NOMO-1 treated with dmso at 0.1 percent for 144 hours (cell line): ENCODE results near the gene ABLIM2.

ENCODE experiments used
- DNase-seq: peaks from one replicate; lab custom pipeline; 2025; ENCODE audit not compliant: unreplicated experiment; lab: John Stamatoyannopoulos, UW

Gene ABLIM2

DNA sequence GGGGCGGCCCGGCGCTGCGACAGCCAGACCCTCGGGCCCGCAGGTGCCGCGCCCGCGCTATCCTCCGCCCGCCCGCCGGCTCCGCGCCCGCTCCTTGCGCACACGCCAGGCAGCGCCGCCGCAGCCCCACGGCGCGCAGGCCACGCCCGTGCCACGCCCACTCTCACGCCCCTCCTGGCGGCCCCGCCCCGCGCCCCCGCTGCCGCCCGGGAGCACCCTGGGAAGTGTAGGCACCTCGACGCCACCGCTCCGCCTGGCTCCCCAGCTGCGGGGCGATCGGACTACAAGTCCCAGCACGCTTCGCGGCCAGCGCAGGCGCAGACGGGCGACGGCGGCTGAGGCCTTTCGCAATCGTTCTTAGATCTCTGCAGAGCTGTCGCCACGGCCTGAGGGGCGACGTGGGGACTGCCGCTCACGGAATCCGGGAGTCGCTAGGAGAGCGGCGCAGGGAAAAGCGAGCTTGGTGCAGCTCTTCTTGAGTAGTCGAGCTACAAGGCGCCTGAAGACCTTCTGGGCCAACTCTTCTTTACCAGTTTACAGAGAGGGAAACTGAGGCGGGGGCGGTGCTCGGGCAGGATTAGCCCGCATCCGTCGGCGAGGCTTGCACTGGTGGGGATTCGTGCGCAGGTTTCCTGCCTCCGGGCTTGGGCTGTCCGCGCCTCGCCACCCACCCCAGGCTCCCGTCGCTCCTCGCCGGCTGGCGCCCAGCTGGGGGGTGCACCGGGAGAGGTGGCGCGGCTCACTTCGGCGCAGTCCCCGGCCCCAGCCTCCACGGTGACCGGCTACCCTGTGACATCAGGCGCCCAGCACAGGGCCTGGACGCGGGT lies at the start of gene ABLIM2:
Gene ABLIM2, minus strand, starts transcription at position 104 of the 827 bp plus-strand sequence. CDS start 124 bp downstream, outside the sequence.
- peak; percentile 94 for DNase-seq

GRCh38 chr4:8207314-8207713 lies 48.7 kb upstream of the ABLIM2 start:
- DNase-seq: peak; percentile 65

DNA sequence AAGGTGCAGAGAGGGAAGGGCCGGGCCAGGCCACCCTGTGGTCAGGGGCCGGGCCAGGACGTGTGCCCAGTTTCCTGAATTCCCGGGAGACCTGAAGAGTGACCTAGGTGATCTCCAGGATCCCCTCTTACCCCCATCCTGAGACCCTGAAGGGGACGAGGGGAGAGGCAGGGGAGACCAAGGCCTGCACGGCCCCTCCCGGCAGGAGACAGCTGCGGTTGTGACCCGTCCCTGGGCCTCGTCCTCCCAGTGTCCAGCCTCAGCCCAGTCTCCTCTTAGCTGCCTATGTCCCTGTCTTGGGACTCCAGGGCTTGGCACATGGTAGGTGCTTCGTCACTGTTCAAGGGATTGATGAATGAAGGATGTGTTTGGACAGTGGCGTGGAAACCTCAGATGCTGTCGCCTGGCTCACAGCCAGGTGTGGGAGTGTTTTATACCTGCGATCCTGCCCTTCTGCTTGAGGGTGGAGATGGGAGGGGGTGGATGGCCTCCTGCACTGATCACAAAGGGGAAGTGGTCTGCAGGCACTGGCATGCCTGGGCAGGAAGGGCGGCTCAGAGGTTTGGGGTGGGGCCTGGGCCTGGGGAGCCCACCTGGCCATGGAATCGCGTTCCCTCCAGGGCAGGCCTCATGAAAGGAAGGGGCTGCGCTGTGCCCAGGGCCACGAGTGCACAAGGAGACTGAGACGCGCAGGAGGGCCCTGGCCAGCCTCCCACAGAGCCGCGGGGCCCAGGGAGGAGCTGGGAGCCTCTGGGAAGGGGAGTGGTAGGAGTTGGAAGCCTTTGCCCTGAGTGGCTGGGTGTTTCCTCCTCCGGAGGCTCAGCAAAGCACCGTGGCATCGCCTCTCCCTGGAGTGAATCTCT lies 47.4 kb upstream of the ABLIM2 start:
- peak; percentile 47 for DNase-seq

GRCh38 chr4:8205241-8205707 lies 46.7 kb upstream of the ABLIM2 start:
- DNase-seq: peak; percentile 19

DNA sequence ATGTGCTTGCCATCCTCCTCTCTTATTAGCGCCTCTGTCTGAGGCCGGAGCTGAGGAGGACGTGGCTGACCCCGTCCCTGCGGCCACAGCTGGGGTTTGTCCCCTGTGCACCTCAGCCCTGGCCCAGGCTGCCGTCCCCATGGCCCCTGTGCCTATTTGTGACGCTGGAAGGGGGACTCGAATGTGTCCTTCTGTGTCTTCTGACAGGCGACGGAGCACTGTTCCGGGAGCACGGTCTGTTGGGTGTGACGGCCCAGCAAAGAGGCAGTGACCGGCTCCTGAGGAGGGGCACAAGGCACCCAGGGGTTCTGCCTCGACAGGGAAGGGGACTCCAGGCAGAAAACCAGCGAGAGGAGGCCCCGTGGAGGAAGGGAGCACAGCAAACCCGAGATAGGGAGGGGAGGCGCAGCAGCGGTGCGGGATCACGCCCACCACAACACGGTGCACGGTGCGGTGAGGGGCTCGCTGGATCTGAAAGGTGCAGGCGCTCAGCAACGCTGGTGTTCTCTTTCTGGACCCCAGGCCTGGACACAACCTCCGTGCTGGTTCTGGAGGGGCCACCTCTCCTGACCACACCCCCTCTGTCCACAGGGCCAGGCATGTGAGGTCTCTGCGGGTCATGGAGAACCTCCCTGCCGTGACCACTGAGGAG lies 46.1 kb upstream of the ABLIM2 start:
- no peak for DNase-seq

GRCh38 chr4:8203817-8204216 lies 45.2 kb upstream of the ABLIM2 start:
- DNase-seq: no peak

DNA sequence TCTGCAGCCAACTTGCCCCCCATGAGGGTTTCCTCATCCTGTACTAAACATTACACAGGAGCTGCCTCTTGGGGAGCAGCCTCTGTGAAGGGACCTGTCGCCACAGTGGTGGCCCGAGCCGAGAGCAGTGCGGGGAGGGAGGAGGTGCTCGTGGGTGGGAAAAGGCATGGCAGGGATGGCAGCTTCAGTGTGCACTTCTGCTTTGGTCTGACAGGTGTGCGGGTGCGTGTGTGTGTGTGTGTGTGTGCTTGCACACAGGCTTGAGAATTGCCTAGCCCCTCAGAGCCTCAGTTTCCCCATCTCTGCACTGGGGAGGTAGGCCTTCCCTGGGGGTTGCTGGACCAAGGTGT lies 44.4 kb upstream of the ABLIM2 start:
- no peak for DNase-seq

DNA sequence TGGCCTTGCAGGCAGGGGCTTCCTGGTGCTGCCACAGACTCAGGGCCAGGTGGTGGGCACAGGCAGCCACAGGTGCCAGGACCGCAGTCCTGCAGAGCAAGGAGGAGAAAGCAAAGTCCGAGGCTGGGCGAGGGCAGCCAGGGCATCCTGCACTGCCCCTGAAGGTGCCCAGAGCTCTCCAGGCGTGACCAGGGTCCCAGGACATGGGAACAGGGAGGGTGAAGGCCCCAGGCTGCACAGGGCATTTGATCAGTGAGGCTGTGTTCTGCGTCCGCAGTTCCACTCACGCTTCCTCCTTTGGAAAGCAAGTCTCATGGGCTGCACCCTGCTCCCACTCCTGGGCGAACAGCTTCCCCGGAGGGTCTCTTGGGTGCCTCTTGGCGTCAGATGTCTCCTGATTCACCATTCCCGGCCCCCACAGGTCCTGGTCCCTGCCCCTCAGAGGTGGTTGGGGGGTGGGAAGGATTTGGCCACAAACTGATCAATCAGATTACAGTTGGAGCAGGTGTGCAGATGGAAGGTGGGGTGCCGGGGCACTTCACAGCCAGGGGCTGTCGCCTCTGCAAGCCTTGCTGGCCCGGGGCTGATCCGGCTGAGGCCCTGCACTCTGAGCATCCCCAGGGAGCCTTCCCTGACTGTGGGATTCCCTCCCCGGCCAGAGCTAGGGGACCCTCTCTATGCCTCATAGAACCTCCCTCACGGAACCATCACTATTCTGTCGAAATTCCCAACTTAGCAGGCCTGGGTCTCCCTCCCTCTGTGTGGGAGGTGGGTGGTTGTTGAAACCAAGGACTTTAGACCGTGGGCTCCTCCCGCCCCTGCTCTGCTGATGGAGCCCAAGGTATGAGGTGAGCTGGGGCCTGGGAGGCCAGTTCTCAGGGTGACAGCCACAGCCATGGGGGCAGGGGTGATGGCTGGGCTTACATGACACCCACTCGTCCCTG lies 43.8 kb upstream of the ABLIM2 start:
- DNase-seq: no peak

DNA sequence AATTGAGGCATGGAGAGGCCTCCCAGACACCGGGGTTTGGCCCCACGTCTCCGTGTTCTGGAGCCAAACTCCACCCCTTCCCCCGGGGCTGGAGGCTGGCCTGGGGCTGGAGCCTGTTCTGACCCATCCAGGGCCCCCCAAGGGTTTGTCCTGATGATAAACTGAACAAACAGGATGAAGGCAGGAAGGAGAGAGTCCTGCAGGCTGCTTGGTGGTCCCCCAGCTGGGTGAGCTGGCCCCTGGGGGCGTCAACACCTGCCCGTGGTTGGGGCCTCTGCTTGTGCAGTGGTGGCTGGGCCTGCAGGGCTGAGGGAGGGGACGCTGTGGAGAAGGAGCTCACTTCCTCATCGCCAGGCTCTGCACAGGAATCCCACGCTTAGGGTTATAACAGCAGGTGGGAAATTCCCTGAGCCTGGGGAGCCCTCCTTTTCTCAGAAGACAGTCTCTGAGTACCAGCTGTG lies 42.7 kb upstream of the ABLIM2 start:
- DNase-seq: peak; percentile 16

DNA sequence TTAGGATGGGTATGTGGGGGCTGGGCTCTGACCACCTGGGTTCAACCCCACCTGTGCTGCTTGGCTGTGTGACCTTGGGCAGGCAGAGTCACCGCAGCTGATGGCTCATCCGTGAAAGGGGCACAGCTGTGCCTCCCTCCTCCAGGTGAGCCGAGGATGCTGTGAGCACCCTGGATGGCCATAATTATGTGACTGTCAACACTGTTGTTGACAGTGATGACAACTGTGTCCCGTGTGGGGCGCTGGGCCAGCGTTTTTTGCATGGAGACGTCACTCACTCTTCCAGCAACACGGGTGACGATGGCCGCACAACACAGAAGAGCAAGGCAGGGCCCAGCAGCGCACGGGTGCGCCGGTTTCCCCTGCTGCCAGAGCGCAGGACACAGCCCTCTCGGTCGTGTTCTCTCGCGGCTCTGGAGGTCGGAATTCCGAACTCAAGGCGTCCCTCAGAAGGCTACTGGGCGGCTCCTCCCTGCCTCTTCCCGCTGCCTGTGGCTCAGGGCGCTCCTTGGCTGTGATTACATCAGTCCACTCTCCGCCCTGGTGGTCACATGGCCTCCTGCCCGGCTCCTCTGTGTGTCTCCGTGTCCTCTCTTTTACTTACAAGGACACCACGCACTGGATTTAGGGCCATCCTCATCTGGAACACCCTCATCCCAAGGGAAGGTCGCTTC lies 41.8 kb upstream of the ABLIM2 start:
- no peak for DNase-seq

- no peak for DNase-seq
Observed at GRCh38 chr4:8199594-8200301, 41.1 kb upstream of the ABLIM2 start.

GRCh38 chr4:8198906-8199593 lies 40.4 kb upstream of the ABLIM2 start, which contains the start of gene SH3TC1:
Gene SH3TC1 (plus strand): TSS chr4:8199290. CDS start chr4:8205195, 5,905 bp downstream.
- peak; percentile 98 for DNase-seq

GRCh38 chr4:8198206-8198905 lies 39.7 kb upstream of the ABLIM2 start:
- DNase-seq: no peak

GRCh38 chr4:8197521-8197920 lies 38.9 kb upstream of the ABLIM2 start:
- DNase-seq: no peak

DNA sequence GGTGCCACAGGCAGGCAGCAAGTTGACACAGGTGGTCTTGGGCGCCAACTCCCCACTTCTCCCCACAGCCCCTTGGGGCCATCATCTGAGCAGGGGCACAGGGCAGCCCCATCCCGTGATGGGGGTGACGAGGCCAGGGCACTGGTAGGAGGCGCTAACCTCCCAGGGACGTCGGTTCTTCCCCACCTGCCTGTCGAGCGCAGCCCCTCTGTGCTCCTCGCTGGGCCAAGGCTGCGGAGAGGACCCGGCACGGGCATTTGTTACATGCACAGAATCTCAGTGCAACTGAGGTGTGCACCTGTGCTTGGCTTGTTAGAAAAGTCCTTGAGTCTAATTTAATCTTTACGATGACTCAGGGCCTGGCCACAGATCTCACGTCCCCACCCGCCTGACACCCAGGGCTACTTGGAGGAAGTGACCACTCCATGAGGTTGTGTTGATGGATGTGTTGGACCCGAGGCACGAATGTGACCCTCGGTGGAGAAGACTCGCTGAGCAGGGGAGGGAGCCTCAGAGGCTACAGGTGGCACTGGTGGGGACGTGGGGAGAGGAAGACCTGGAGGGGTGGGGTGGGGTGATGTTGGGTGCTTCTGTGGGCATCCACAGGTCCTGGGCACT lies 37.3 kb upstream of the ABLIM2 start:
- no peak for DNase-seq

DNA sequence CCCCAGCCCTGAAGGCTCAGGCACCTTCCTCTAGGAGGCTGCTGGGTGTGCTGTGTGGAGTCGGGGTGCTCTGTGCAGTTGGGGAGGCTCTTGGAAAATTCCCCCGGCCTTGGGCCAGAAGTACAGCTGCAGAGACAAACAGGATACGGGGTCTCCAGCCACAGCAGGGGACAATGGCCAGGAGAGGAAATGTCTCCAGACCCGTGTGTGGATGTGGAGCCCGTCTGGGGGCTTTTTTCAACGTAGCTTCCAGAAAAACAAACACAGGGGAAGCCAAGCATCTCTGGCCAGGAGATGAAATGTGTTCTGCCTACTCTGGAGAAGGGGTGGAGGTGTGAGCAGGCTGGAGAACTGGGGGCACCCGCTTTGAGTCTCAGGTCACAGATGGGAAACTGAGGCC lies 36.8 kb upstream of the ABLIM2 start:
- DNase-seq: no peak
